ENCODE results near the gene ADGRF3. TPM values are rescaled to one million over a fixed set of nuclear protein-coding genes. Genes with fewer than 3 reads are reported as not detected.

The ADGRF3 gene
- total and polyA plus RNA-seq, 2 of the 8 experiments (the other 6 are each of a cell fraction or from before 2014, with no cell fraction given) = 0.54 to 0.69 TPM

DNA sequence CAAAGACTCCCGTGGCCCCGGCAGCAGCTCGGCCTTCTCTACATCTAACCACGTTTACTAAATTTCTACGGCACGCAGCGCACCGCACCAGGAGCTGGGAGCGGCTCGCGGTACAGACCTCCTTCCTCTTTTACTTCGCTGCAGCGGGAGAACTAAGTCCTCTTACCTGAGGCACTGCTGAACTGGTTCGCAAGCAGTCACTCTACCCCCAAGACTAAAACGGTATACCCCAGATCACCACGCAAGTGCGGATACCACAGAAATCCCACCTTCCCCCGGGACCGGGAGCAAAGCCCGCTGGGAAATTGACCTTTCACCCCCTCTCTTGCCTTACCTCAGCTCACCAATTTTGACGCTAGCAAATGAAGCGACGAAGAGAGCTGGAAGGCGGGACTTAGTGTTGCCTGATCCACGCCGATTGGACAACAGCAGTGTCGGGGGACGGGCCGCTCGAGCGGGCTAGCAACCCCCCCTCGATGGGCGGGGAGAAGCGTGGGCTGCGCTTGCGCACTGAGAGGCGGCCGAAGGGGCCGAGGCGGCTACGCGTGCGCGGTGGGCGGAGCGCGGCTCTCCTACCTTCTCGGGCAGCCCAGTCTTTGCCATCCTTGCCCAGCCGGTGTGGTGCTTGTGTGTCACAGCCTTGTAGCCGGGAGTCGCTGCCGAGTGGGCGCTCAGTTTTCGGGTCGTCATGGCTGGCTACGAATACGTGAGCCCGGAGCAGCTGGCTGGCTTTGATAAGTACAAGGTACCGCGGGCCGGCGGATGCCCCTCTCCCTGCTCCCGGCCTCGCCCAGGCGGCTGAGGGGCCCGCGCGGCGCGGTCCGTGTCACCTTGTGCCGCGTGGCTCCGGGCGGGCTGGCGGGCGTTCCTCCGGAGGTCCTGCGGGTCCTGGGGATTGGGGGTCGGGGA lies 790 bp downstream of the ADGRF3 start, which contains the start of gene SELENOI:
Gene SELENOI (plus strand): TSS at position 599 of the 909 bp plus-strand sequence. CDS start 90 bp downstream, at position 689.
- Histone ChIP-seq H3K18ac (ENCODE audit: extremely low read depth, low read length) (peak within 1 kb of the TSS; percentile 90), H3K56ac (replicated peaks; ENCODE audit: insufficient read length, low read depth, low read length) (peak within 1 kb of the TSS; percentile 51), H3K9me3 (ENCODE audit: insufficient read depth in 2 of 2, low read depth in 1 of 2, low read length in 1 of 2) (no peaks in the 10 kb centered on the region), H3K4me1 (replicated peaks in 1 of 4; ENCODE audit: control insufficient read depth in 3 of 4, insufficient read depth in 4 of 4, low read length in 3 of 4) (no peaks in the 10 kb centered on the region; a peak in 3 of 7 replicates), H2AFZ (ENCODE audit: low read length) (no peak within 1 kb of the TSS), H4K8ac (ENCODE audit: extremely low read depth, insufficient read depth, low read length) (peak within 1 kb of the TSS; percentile 97), H3K27me3 (replicated peaks in 1 of 4; ENCODE audit: control insufficient read depth in 3 of 4, extremely low read depth in 1 of 4, insufficient read depth in 3 of 4, low read length in 3 of 4) (no peaks in the 10 kb centered on the region; a peak in 1 of 7 replicates), H2BK5ac (ENCODE audit: low read depth, low read length) (peak within 1 kb of the TSS; percentile 99), H2BK120ac (replicated peaks; ENCODE audit: low read depth, low read length) (peak within 1 kb of the TSS; percentile 10), H3K4me2 (ENCODE audit: insufficient read depth in 1 of 2, low read depth in 2 of 2, low read length in 2 of 2) (peak within 1 kb of the TSS; percentile 80 to 98), H4K5ac (ENCODE audit: insufficient read length, low read depth, low read length) (peak within 1 kb of the TSS; percentile 93), H3K27ac (ENCODE audit: low read depth, low read length) (peak within 1 kb of the TSS; percentile 77), H3K23me2 (ENCODE audit: low read depth, low read length) (peaks cover 5% of the 10 kb centered on the region), H4K91ac (replicated peaks; ENCODE audit: insufficient read length, low read length) (peak within 1 kb of the TSS; percentile 45), H2BK20ac (ENCODE audit: low read length) (no peak within 1 kb of the TSS), H3K9ac (replicated peaks in 1 of 4; ENCODE audit: extremely low read depth in 1 of 4, low read depth in 3 of 4, low read length in 3 of 4) (peak within 1 kb of the TSS; percentile 86 to 95 (median 90)), H2BK15ac (ENCODE audit: low read length) (no peak within 1 kb of the TSS), H3K4ac (replicated peaks; ENCODE audit: insufficient read length, low read depth, low read length) (peak within 1 kb of the TSS; percentile 4), H3K4me3 (ENCODE audit: extremely low read depth in 1 of 4, insufficient read depth in 2 of 4, low read depth in 3 of 4, low read length in 4 of 4) (peak within 1 kb of the TSS; percentile 91 to 96 (median 94)), H3K23ac (ENCODE audit: insufficient read length) (no peak within 1 kb of the TSS), H2BK12ac (ENCODE audit: low read depth, low read length) (peak within 1 kb of the TSS; percentile 75; the same call in 1 of the 2 replicates), H3K79me1 (ENCODE audit: low read depth, low read length) (no peaks in the 10 kb centered on the region; the same call in 1 of the 2 replicates), H3K79me2 (ENCODE audit: control insufficient read depth in 1 of 2, insufficient read depth in 2 of 2, low read length in 2 of 2) (peaks cover 7 to 54% of the 10 kb centered on the region in 2 experiments), H2AK5ac (ENCODE audit: low read depth, low read length) (peak within 1 kb of the TSS; percentile 56; the same call in 1 of the 2 replicates), H3K14ac (ENCODE audit: insufficient read length) (no peak within 1 kb of the TSS), H4K20me1 (replicated peaks in 1 of 2; ENCODE audit: control insufficient read depth in 1 of 2, insufficient read depth in 2 of 2, low read length in 2 of 2) (peaks cover 0 to 4% of the 10 kb centered on the region in 2 experiments), H3K36me3 (ENCODE audit: control insufficient read depth in 2 of 4, insufficient read depth in 4 of 4, low read length in 3 of 4) (no peaks in the 10 kb centered on the region)
- 2% methylated on average over 67 of the region's 80 CpGs; no CpG with 5 or more reads in 1 of the 2 experiments for WGBS, 2 experiments (ENCODE audit: extremely low coverage in 1 of 2, insufficient coverage in 1 of 2, insufficient read length in 1 of 2, insufficient replicate concordance in 2 of 2, low coverage in 1 of 2, low lambda C conversion rate in 2 of 2, missing lambda C conversion rate in 1 of 2)
- CTCF ChIA-PET (ENCODE audit: partially characterized antibody) = interaction anchor here (0.6 to 1.3 kb wide), 7 partner anchors 15 to 254 kb away, joined by 3 to 4 read pairs (median 3); no protein-coding TSS in a partner anchor
- POLR2A ChIA-PET (ENCODE audit: partially characterized antibody) = interaction anchor here (0.7 to 2.6 kb wide), 15 partner anchors 10 to 191 kb away, joined by 3 to 17 read pairs (median 4); partner anchors contain the start of genes HADHA and HADHB
- peak; percentile 97 to 100 for DNase-seq (ENCODE audit: low read depth in 1 of 2, low spot score in 2 of 2)
- FAIRE-seq = peak; percentile 69
- TF ChIP-seq, protein P1, sequence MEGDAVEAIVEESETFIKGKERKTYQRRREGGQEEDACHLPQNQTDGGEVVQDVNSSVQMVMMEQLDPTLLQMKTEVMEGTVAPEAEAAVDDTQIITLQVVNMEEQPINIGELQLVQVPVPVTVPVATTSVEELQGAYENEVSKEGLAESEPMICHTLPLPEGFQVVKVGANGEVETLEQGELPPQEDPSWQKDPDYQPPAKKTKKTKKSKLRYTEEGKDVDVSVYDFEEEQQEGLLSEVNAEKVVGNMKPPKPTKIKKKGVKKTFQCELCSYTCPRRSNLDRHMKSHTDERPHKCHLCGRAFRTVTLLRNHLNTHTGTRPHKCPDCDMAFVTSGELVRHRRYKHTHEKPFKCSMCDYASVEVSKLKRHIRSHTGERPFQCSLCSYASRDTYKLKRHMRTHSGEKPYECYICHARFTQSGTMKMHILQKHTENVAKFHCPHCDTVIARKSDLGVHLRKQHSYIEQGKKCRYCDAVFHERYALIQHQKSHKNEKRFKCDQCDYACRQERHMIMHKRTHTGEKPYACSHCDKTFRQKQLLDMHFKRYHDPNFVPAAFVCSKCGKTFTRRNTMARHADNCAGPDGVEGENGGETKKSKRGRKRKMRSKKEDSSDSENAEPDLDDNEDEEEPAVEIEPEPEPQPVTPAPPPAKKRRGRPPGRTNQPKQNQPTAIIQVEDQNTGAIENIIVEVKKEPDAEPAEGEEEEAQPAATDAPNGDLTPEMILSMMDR (IDR thresholded peaks at IDR 0.05; ENCODE audit: control extremely low read depth in 1 of 3, insufficient read depth in 1 of 3, low read depth in 1 of 3, low read length in 3 of 3) = no peak
- TF ChIP-seq MAFK (IDR thresholded peaks at IDR 0.05; ENCODE audit: low read depth, low read length) = no peak
- peak; percentile 95 for TF ChIP-seq SP4 (IDR thresholded peaks at IDR 0.05; ENCODE audit: low read length)
- TF ChIP-seq CHD1 (IDR thresholded peaks at IDR 0.05; ENCODE audit: low read depth, low read length) = no peak
- no peak for TF ChIP-seq YY1 (IDR thresholded peaks at IDR 0.05; ENCODE audit: low read depth, low read length)
- TF ChIP-seq NRF1 (IDR thresholded peaks at IDR 0.05; ENCODE audit: low read depth, low read length) = peak; percentile 98
- TF ChIP-seq RFX5 (IDR thresholded peaks at IDR 0.05; ENCODE audit: borderline replicate concordance, low read depth, low read length) = no peak
- peak; percentile 87 for TF ChIP-seq RBBP5 (IDR thresholded peaks at IDR 0.05; ENCODE audit: borderline replicate concordance, low read depth, low read length)
